Measurements from ENCODE around the gene SLC5A6. TPM values are rescaled to one million over a fixed set of nuclear protein-coding genes. Genes with fewer than 3 reads are reported as not detected.

SLC5A6 gene
- total and polyA plus RNA-seq, 2 of the 8 experiments (the other 6 are each of a cell fraction or from before 2014, with no cell fraction given), result 118 to 183 TPM

- TF ChIP-seq TAF7 (optimal IDR thresholded peaks at IDR 0.05; ENCODE audit: borderline replicate concordance, low read depth, low read length), result peak; percentile 44
- no peak for TF ChIP-seq KDM1A (IDR thresholded peaks at IDR 0.05; ENCODE audit: borderline replicate concordance, low read length)
- no peak for TF ChIP-seq MAX (IDR thresholded peaks at IDR 0.05)
- no peak; the same call in 1 of the 2 replicates for TF ChIP-seq SP4 (IDR thresholded peaks at IDR 0.05; ENCODE audit: low read length)
- no peak for TF ChIP-seq CHD1 (IDR thresholded peaks at IDR 0.05; ENCODE audit: low read depth, low read length)
- TF ChIP-seq SRF (IDR thresholded peaks at IDR 0.05; ENCODE audit: low read depth, low read length), result no peak
- TF ChIP-seq EZH2 (IDR thresholded peaks at IDR 0.05; ENCODE audit: low read depth, low read length, severe bottlenecking), result no peak
- TF ChIP-seq SIX5 (IDR thresholded peaks at IDR 0.05; ENCODE audit: low read depth, low read length), result no peak
- peak; percentile 18 for TF ChIP-seq RBBP5 (IDR thresholded peaks at IDR 0.05; ENCODE audit: borderline replicate concordance, low read depth, low read length)
- TF ChIP-seq HDAC2 (IDR thresholded peaks at IDR 0.05; ENCODE audit: borderline replicate concordance in 1 of 2, low read depth in 2 of 2, low read length in 2 of 2), result no peak; a peak in 1 of 4 replicates
- TF ChIP-seq KDM4A (IDR thresholded peaks at IDR 0.05; ENCODE audit: low read depth, low read length, severe bottlenecking), result peak; percentile 24
- peak; percentile 49; the same call in 1 of the 2 replicates for TF ChIP-seq BACH1 (IDR thresholded peaks at IDR 0.05; ENCODE audit: low read length)
- TF ChIP-seq CBX8 (IDR thresholded peaks at IDR 0.05; ENCODE audit: borderline replicate concordance, low read depth, low read length), result no peak
- TF ChIP-seq MAFK (IDR thresholded peaks at IDR 0.05; ENCODE audit: low read depth, low read length), result no peak
- TF ChIP-seq ASH2L (IDR thresholded peaks at IDR 0.05; ENCODE audit: low read length), result peak; percentile 31
- no peak for TF ChIP-seq ATF3 (IDR thresholded peaks at IDR 0.05; ENCODE audit: insufficient read depth, low read depth, low read length)
- no peak for TF ChIP-seq RFX5 (IDR thresholded peaks at IDR 0.05; ENCODE audit: borderline replicate concordance, low read depth, low read length)
- TF ChIP-seq TCF12 (IDR thresholded peaks at IDR 0.05; ENCODE audit: low read depth, low read length), result no peak
- no peak for TF ChIP-seq FOSL1 (IDR thresholded peaks at IDR 0.05; ENCODE audit: insufficient read depth, low read depth, low read length)
- peak; percentile 63 for TF ChIP-seq KDM5A (IDR thresholded peaks at IDR 0.05; ENCODE audit: low read length)
- peak; percentile 63 for TF ChIP-seq CREB1 (IDR thresholded peaks at IDR 0.05)
- no peak for TF ChIP-seq TEAD4 (IDR thresholded peaks at IDR 0.05; ENCODE audit: low read depth, low read length)
- no peak for TF ChIP-seq JUND (IDR thresholded peaks at IDR 0.05; ENCODE audit: low read length)
- TF ChIP-seq POLR2AphosphoS5 (IDR thresholded peaks at IDR 0.05; ENCODE audit: low read depth, low read length), result peak; percentile 96
Measured at GRCh38 chr2:27211943-27212625, at the start of gene SLC5A6, which contains the start of gene ATRAID (continued).
